ENCODE measurements around the gene SEC16A.

The SEC16A gene

DNA sequence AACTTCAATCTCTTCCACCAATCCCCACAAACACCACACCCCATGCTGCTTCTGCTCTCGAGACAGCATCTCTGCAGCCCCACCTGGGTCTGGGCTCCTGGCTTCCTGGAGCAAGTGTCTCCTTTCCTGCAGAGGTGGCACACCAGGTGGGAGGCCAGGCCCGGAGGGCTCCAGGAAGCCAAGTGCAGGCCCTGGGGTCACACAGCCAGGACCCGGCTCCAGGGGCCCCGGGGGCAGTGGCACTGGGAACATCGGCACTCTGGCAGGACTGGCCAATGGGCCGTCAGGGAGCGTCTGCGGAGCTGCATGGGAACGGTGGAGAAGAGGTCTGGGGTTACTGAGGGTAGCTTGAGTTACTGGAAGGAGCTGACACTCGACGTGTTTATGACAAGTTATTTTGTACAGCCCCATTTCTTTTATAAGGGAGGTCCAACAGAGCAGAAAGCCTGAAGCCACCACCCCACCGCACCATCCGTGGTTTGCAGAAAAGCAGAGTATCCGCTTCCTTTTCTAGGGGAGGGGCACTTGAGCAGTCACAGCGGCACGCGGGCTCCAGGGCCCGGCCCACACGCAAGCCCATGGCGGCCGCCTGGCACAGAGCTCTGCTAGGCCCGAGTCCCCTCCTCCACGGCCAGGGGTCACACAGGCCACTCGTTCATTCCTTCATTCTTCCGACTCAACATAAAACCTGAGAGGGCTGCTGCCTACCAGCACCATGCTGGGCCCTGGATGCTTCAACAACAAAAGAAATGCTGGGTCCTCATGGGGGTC is 28.6 kb downstream of the SEC16A start:
- Mint-ChIP-seq H3K9me3 (no peaks in the 10 kb centered on the region), H3K36me3 (ENCODE audit: low read depth) (peaks cover 72% of the 10 kb centered on the region), H3K4me3 (no peak overlapping the region), H3K27me3 (ENCODE audit: low read depth) (no peaks in the 10 kb centered on the region), H3K4me1 (no peaks in the 10 kb centered on the region), H3K27ac (no peak overlapping the region)
- TF ChIP-seq, protein P1, sequence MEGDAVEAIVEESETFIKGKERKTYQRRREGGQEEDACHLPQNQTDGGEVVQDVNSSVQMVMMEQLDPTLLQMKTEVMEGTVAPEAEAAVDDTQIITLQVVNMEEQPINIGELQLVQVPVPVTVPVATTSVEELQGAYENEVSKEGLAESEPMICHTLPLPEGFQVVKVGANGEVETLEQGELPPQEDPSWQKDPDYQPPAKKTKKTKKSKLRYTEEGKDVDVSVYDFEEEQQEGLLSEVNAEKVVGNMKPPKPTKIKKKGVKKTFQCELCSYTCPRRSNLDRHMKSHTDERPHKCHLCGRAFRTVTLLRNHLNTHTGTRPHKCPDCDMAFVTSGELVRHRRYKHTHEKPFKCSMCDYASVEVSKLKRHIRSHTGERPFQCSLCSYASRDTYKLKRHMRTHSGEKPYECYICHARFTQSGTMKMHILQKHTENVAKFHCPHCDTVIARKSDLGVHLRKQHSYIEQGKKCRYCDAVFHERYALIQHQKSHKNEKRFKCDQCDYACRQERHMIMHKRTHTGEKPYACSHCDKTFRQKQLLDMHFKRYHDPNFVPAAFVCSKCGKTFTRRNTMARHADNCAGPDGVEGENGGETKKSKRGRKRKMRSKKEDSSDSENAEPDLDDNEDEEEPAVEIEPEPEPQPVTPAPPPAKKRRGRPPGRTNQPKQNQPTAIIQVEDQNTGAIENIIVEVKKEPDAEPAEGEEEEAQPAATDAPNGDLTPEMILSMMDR (IDR thresholded peaks at IDR 0.05; ENCODE audit: unreplicated experiment in 3 of 3), result no peak

DNA sequence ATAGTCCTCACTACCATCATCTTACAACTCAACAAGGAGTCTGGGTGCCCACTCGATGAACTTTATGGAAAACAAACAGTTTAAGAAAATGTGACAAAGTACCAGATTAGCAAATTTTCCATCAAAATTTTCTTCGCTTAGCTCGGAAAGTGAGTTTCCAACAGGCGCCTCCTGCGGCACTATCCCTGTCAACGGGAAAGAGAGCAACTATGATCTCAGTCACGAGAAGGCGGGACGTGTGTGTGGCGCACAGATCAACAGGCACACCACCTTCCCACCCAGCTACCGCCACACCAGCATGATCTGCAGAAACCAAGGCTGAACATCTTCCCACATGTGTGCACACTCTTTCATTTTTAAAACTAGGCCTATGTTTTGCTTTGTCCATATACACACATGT is 29.5 kb downstream of the SEC16A start:
- H3K9me3 Mint-ChIP-seq, result no peaks in the 10 kb centered on the region

GRCh38 chr9:136451221-136451877 is 31.5 kb downstream of the SEC16A start:
- Mint-ChIP-seq H3K4me3 (no peak overlapping the region), H3K36me3 (ENCODE audit: low read depth) (peaks cover 76% of the 10 kb centered on the region), H3K4me1 (no peaks in the 10 kb centered on the region), H3K27ac (no peak overlapping the region), H3K27me3 (ENCODE audit: low read depth) (no peaks in the 10 kb centered on the region), H3K9me3 (no peaks in the 10 kb centered on the region)
- TF ChIP-seq, protein P1 (IDR thresholded peaks at IDR 0.05; ENCODE audit: unreplicated experiment in 3 of 3), result no peak

More for the DNA sequence above, 29.5 kb downstream of the SEC16A start:
- Mint-ChIP-seq H3K27ac (no peak overlapping the region), H3K27me3 (ENCODE audit: low read depth) (no peaks in the 10 kb centered on the region), H3K4me1 (no peaks in the 10 kb centered on the region), H3K4me3 (no peak overlapping the region), H3K36me3 (ENCODE audit: low read depth) (peaks cover 70% of the 10 kb centered on the region)
- TF ChIP-seq, protein P1 (IDR thresholded peaks at IDR 0.05; ENCODE audit: unreplicated experiment in 3 of 3), result no peak

- Mint-ChIP-seq H3K27ac (no peak overlapping the region), H3K9me3 (no peaks in the 10 kb centered on the region), H3K4me1 (no peaks in the 10 kb centered on the region), H3K36me3 (ENCODE audit: low read depth) (peaks cover 69% of the 10 kb centered on the region), H3K27me3 (ENCODE audit: low read depth) (no peaks in the 10 kb centered on the region), H3K4me3 (no peak overlapping the region)
- TF ChIP-seq, protein P1 (IDR thresholded peaks at IDR 0.05; ENCODE audit: unreplicated experiment in 3 of 3), result no peak
Observed at GRCh38 chr9:136448655-136449054, 34.2 kb downstream of the SEC16A start.

GRCh38 chr9:136447173-136447778 is 35.6 kb downstream of the SEC16A start:
- Mint-ChIP-seq H3K4me1 (no peaks in the 10 kb centered on the region), H3K27me3 (ENCODE audit: low read depth) (no peaks in the 10 kb centered on the region), H3K4me3 (no peak overlapping the region), H3K27ac (no peak overlapping the region), H3K36me3 (ENCODE audit: low read depth) (peaks cover 72% of the 10 kb centered on the region), H3K9me3 (no peaks in the 10 kb centered on the region)
- TF ChIP-seq, protein P1 (IDR thresholded peaks at IDR 0.05; ENCODE audit: unreplicated experiment in 3 of 3), result no peak

Data from nephron (organoid).